Stimulated activated CD4-positive, alpha-beta T cell treated with anti-CD3 and anti-CD28 coated beads, Interleukin-4, amount 100 ng/mL, for 1 hour (primary cell): Measurements from ENCODE around the gene CDC42BPB.
"Not testable (repeated sequence)": the region's sequence is repeated elsewhere in the genome, so short reads cannot be mapped to it uniquely, and the experiment has no call there.

ENCODE experiments used
- DNase-seq: peaks from one replicate; pipeline ENCODE4 v3.0.0-alpha.2; 2020

CDC42BPB gene

GRCh38 chr14:102908766-102909455, 148.4 kb downstream of the CDC42BPB start:
- no peak for DNase-seq

- no peak for DNase-seq
Measured at GRCh38 chr14:102907980-102908730, 149.2 kb downstream of the CDC42BPB start.

- no peak for DNase-seq
Measured at GRCh38 chr14:102907303-102907844, 150.0 kb downstream of the CDC42BPB start.

- no peak for DNase-seq
Measured at GRCh38 chr14:102906616-102907302, 150.6 kb downstream of the CDC42BPB start.

GRCh38 chr14:102905116-102906108, 151.9 kb downstream of the CDC42BPB start:
- DNase-seq, result no peak

GRCh38 chr14:102903889-102904512, 153.3 kb downstream of the CDC42BPB start:
- DNase-seq, result no peak

GRCh38 chr14:102903248-102903888, 154.0 kb downstream of the CDC42BPB start:
- DNase-seq, result no peak

- DNase-seq, result no peak
Measured at GRCh38 chr14:102902523-102903247, 154.7 kb downstream of the CDC42BPB start.

- no peak for DNase-seq
Measured at GRCh38 chr14:102902086-102902485, 155.3 kb downstream of the CDC42BPB start.

GRCh38 chr14:102901633-102902032, 155.7 kb downstream of the CDC42BPB start:
- no peak for DNase-seq

- no peak for DNase-seq
Measured at GRCh38 chr14:102900631-102901571, 156.4 kb downstream of the CDC42BPB start.

- no peak for DNase-seq
Measured at GRCh38 chr14:102899516-102899900, 157.8 kb downstream of the CDC42BPB start.

- DNase-seq, result no peak
Measured at GRCh38 chr14:102898776-102899515, 158.4 kb downstream of the CDC42BPB start.

GRCh38 chr14:102898298-102898697, 159.1 kb downstream of the CDC42BPB start:
- DNase-seq, result no peak

GRCh38 chr14:102897299-102898027, 159.9 kb downstream of the CDC42BPB start:
- DNase-seq, result no peak

GRCh38 chr14:102896735-102897134, 160.6 kb downstream of the CDC42BPB start:
- not testable (repeated sequence) for DNase-seq

GRCh38 chr14:102893452-102893851, 163.9 kb downstream of the CDC42BPB start:
- DNase-seq, result no peak

GRCh38 chr14:102892651-102893050, 164.7 kb downstream of the CDC42BPB start:
- DNase-seq, result no peak
